Vagina (tissue), 2 donors: ENCODE data around the gene CSF3R. TPM values are rescaled to one million over a fixed set of nuclear protein-coding genes. Genes with fewer than 3 reads are reported as not detected.
"Not testable (repeated sequence)": the region's sequence is repeated elsewhere in the genome, so short reads cannot be mapped to it uniquely, and the experiment has no call there.

Experiments
- DNase-seq, 2 donors: peaks; one replicate each; pipeline ENCODE4 v3.0.0-alpha.2; 2017; ENCODE audit errors: extremely low spot score in 2 of 2
- H3K27ac ChIP-seq: fragments of 200-600 bp; sonication (generic); one replicate; pipeline ENCODE4 v1.5.1; 2019
- H3K27me3 ChIP-seq: fragments of 200-600 bp; sonication (generic); one replicate; pipeline ENCODE4 v1.5.1; 2019
- H3K36me3 ChIP-seq, 2 donors: fragments of 200-600 bp; sonication (generic); one replicate each; pipeline ENCODE4 v1.5.1; 2017 to 2019
- H3K4me1 ChIP-seq: fragments of 200-600 bp; sonication (generic); one replicate; pipeline ENCODE4 v1.5.1; 2019
- H3K4me3 ChIP-seq, 2 donors: fragments of 200-600 bp; sonication (generic); 1 replicate in 1 of 2; 2 replicates in 1 of 2; pipeline ENCODE4 v1.5.1; 2016 to 2019
- H3K9me3 ChIP-seq: fragments of 200-600 bp; sonication (generic); one replicate; pipeline ENCODE4 v1.5.1; 2019
- POLR2A ChIP-seq, 2 donors: fragments of 450-650 bp; IDR thresholded peaks; one replicate each; pipeline ENCODE4 v1.6.1; 2017; ENCODE audit warnings: antibody characterized with exemption in 2 of 2, mild to moderate bottlenecking in 2 of 2, moderate library complexity in 2 of 2
- POLR2AphosphoS5 ChIP-seq, 2 donors: sonication (generic); formaldehyde crosslinking; IDR thresholded peaks; one replicate each; pipeline ENCODE4 v1.9.0; 2017; ENCODE audit warnings: antibody characterized with exemption in 2 of 2, mild to moderate bottlenecking in 2 of 2, low read depth in 1 of 2; ENCODE audit not compliant: insufficient read depth in 1 of 2
- intact Hi-C: fragments of 100-400 bp; cut with DNase I; formaldehyde crosslinking; loops from one replicate; pipeline ENCODE4 v1.15.1; 2023
- total RNA-seq: library from RNA; depleted of rRNA; stranded (reverse); fragments of >200 nt; gene quantifications from one replicate; pipeline ENCODE4 v1.2.3, GENCODE V29; 2016
- TF ChIP-seq, protein P1 (sequence below), 3 experiments: fragments of 450-650 bp in 2 of 3; fragments of 200-600 bp in 1 of 3; sonication (generic) in 1 of 3; IDR thresholded peaks; one replicate each; pipeline ENCODE4 v1.5.1; 2017 to 2019; ENCODE audit warnings: antibody characterized with exemption in 3 of 3, mild to moderate bottlenecking in 2 of 3, moderate library complexity in 2 of 3

CSF3R gene
- total RNA-seq, 1 donor from 2014 or later, result 8.8 TPM

- Histone ChIP-seq H3K4me3 (no peak overlapping the region), H3K4me1 (no peaks in the 10 kb centered on the region), H3K27ac (no peak overlapping the region), H3K27me3 (no peaks in the 10 kb centered on the region), H3K9me3 (no peaks in the 10 kb centered on the region), H3K36me3 (no peaks in the 10 kb centered on the region)
- TF ChIP-seq POLR2AphosphoS5 (IDR thresholded peaks at IDR 0.05; ENCODE audit: insufficient read depth in 1 of 2, low read depth in 1 of 2), result no peak
- TF ChIP-seq, protein P1, sequence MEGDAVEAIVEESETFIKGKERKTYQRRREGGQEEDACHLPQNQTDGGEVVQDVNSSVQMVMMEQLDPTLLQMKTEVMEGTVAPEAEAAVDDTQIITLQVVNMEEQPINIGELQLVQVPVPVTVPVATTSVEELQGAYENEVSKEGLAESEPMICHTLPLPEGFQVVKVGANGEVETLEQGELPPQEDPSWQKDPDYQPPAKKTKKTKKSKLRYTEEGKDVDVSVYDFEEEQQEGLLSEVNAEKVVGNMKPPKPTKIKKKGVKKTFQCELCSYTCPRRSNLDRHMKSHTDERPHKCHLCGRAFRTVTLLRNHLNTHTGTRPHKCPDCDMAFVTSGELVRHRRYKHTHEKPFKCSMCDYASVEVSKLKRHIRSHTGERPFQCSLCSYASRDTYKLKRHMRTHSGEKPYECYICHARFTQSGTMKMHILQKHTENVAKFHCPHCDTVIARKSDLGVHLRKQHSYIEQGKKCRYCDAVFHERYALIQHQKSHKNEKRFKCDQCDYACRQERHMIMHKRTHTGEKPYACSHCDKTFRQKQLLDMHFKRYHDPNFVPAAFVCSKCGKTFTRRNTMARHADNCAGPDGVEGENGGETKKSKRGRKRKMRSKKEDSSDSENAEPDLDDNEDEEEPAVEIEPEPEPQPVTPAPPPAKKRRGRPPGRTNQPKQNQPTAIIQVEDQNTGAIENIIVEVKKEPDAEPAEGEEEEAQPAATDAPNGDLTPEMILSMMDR (IDR thresholded peaks at IDR 0.05), result no peak
- no peak for TF ChIP-seq POLR2A (IDR thresholded peaks at IDR 0.05)
- intact Hi-C loops, result no loop called here
- DNase-seq, result no peak
Observed at GRCh38 chr1:36508257-36508656, 25.5 kb upstream of the CSF3R start.

GRCh38 chr1:36506276-36506920, 23.7 kb upstream of the CSF3R start:
- intact Hi-C loops, result no loop called here
- TF ChIP-seq POLR2A (IDR thresholded peaks at IDR 0.05) (no peak), POLR2AphosphoS5 (IDR thresholded peaks at IDR 0.05; ENCODE audit: insufficient read depth in 1 of 2, low read depth in 1 of 2) (no peak)
- TF ChIP-seq, protein P1 (IDR thresholded peaks at IDR 0.05), result no peak
- Histone ChIP-seq H3K9me3 (no peaks in the 10 kb centered on the region), H3K4me3 (no peak overlapping the region), H3K27me3 (no peaks in the 10 kb centered on the region), H3K4me1 (no peaks in the 10 kb centered on the region), H3K27ac (no peak overlapping the region), H3K36me3 (no peaks in the 10 kb centered on the region)
- no peak for DNase-seq

GRCh38 chr1:36503733-36504132, 21.0 kb upstream of the CSF3R start:
- intact Hi-C loops, result no loop called here
- no peak for DNase-seq
- no peaks in the 10 kb centered on the region for H3K9me3 ChIP-seq
- TF ChIP-seq, protein P1 (IDR thresholded peaks at IDR 0.05), result no peak
- TF ChIP-seq POLR2A (IDR thresholded peaks at IDR 0.05), result no peak
- TF ChIP-seq POLR2AphosphoS5 (IDR thresholded peaks at IDR 0.05; ENCODE audit: insufficient read depth in 1 of 2, low read depth in 1 of 2), result no peak
- no peak overlapping the region for H3K27ac ChIP-seq
- no peaks in the 10 kb centered on the region for H3K27me3 ChIP-seq
- H3K4me3 ChIP-seq, result no peak overlapping the region
- no peaks in the 10 kb centered on the region for H3K36me3 ChIP-seq
- no peaks in the 10 kb centered on the region for H3K4me1 ChIP-seq

- intact Hi-C loops, result no loop called here
- H3K9me3 ChIP-seq, result no peaks in the 10 kb centered on the region
- no peak overlapping the region for H3K27ac ChIP-seq
- DNase-seq, result no peak
- TF ChIP-seq POLR2AphosphoS5 (IDR thresholded peaks at IDR 0.05; ENCODE audit: insufficient read depth in 1 of 2, low read depth in 1 of 2) (no peak), POLR2A (IDR thresholded peaks at IDR 0.05) (no peak)
- TF ChIP-seq, protein P1 (IDR thresholded peaks at IDR 0.05), result no peak
- H3K4me3 ChIP-seq, result no peak overlapping the region
- H3K27me3 ChIP-seq, result no peaks in the 10 kb centered on the region
- no peaks in the 10 kb centered on the region for H3K4me1 ChIP-seq
- H3K36me3 ChIP-seq, result no peaks in the 10 kb centered on the region
Observed at GRCh38 chr1:36503159-36503558, 20.4 kb upstream of the CSF3R start.

GRCh38 chr1:36502616-36503015, 19.9 kb upstream of the CSF3R start:
- no peak for DNase-seq
- no peaks in the 10 kb centered on the region for H3K27me3 ChIP-seq
- H3K4me3 ChIP-seq, result no peak overlapping the region
- H3K4me1 ChIP-seq, result no peaks in the 10 kb centered on the region
- intact Hi-C loops, result no loop called here
- TF ChIP-seq POLR2A (IDR thresholded peaks at IDR 0.05), result no peak
- no peak overlapping the region for H3K27ac ChIP-seq
- no peaks in the 10 kb centered on the region for H3K9me3 ChIP-seq
- H3K36me3 ChIP-seq, result no peaks in the 10 kb centered on the region

GRCh38 chr1:36501911-36502310, 19.2 kb upstream of the CSF3R start:
- DNase-seq, H3K27ac ChIP-seq, H3K36me3 ChIP-seq, H3K4me3 ChIP-seq, H3K9me3 ChIP-seq, intact Hi-C loops, H3K27me3 ChIP-seq, H3K4me1 ChIP-seq: not testable (repeated sequence)
